ENCODE results near the gene RGS21.

RGS21 gene

DNA sequence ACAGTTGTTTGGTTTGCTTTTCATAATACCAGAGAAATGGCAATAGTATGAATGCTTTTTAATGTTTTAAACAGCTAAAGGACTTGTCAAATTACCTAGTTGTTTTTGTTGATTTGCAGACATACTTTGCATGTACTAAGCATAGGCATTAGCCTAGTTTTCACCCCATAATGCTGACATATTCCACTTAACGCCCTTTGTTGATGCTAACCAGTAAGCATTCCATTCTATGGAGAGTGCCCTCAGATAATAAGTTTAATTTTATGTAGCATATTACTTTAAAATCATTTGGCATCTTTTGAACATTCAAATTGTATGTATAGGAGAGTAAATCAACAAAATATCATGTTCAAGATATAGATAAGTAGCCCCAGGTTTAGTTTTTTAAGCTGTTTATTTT lies 32.5 kb downstream of the RGS21 start:
- TF ChIP-seq, protein P1, sequence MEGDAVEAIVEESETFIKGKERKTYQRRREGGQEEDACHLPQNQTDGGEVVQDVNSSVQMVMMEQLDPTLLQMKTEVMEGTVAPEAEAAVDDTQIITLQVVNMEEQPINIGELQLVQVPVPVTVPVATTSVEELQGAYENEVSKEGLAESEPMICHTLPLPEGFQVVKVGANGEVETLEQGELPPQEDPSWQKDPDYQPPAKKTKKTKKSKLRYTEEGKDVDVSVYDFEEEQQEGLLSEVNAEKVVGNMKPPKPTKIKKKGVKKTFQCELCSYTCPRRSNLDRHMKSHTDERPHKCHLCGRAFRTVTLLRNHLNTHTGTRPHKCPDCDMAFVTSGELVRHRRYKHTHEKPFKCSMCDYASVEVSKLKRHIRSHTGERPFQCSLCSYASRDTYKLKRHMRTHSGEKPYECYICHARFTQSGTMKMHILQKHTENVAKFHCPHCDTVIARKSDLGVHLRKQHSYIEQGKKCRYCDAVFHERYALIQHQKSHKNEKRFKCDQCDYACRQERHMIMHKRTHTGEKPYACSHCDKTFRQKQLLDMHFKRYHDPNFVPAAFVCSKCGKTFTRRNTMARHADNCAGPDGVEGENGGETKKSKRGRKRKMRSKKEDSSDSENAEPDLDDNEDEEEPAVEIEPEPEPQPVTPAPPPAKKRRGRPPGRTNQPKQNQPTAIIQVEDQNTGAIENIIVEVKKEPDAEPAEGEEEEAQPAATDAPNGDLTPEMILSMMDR (conservative IDR thresholded peaks at IDR 0.05; ENCODE audit: control insufficient read depth, insufficient read depth, low read depth, low read length) = no peak
- H3K4me3 ChIP-seq (ENCODE audit: control insufficient read depth, low read depth, low read length) = no peak overlapping the region

DNA sequence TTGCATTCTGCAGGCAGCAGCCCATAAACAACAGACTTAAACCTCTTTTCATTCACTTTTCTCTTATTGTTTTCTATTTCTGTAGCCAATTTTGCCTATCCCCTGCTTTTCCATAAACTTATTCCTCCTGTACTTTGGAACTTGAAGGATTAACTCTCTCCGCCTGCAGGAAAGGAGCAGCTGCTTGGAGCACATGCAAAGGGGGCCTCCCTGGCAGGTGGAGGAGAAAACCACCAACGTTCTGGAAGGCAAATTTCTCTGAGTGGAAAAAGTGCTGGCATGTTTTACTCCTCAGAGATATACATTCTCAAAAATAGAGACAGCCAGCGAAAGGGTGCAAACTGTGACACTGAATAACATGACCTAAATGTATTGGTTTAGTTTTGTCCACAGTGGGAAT lies 33.6 kb downstream of the RGS21 start:
- H3K4me3 ChIP-seq (ENCODE audit: control insufficient read depth, low read depth, low read length) = no peak overlapping the region
- TF ChIP-seq, protein P1 (conservative IDR thresholded peaks at IDR 0.05; ENCODE audit: control insufficient read depth, insufficient read depth, low read depth, low read length) = no peak
- DNase-seq (ENCODE audit: low read depth) = no peak

More for the DNA sequence above, 32.5 kb downstream of the RGS21 start:
- DNase-seq (ENCODE audit: low read depth) = no peak

DNA sequence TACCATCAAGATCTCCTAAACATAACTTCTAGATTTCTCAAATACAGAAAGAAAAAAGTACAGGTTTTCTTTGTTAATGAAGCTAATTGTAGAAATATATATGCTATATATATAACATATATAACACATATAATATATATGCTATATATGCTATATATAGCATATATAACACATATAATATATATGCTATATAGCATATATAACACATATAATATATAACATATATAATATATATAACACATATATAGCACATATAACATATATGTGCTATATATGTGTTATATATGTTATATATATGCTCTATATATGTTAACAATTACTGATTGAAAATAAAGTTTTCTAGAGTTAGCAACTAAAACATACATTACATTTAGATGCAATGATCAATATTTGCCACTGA lies 34.8 kb downstream of the RGS21 start:
- no peak for DNase-seq (ENCODE audit: low read depth)
- H3K4me3 ChIP-seq (ENCODE audit: control insufficient read depth, low read depth, low read length) = no peak overlapping the region
- TF ChIP-seq, protein P1 (conservative IDR thresholded peaks at IDR 0.05; ENCODE audit: control insufficient read depth, insufficient read depth, low read depth, low read length) = no peak

DNA sequence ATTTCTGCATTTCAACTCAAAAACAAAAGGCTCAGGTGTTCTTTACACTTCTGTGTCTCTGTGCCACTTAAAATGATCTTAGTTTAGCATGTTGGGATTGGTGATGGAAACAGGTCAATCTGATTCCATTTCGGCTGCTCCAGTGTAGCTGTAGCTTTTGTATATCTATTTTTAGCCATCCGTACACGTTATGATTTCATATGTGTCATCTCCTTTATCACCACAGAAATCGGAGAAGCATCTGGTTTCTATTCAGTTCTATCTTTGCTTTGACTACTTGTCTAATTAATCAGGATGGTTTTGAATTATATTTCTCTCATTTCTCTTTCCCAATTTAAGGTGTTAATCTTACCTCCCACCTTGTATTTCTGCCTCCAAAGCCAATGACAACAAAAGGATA lies 41.1 kb downstream of the RGS21 start:
- H3K4me3 ChIP-seq (ENCODE audit: control insufficient read depth, low read depth, low read length) = no peak overlapping the region
- TF ChIP-seq, protein P1 (conservative IDR thresholded peaks at IDR 0.05; ENCODE audit: control insufficient read depth, insufficient read depth, low read depth, low read length) = no peak
- no peak for DNase-seq (ENCODE audit: low read depth)

DNA sequence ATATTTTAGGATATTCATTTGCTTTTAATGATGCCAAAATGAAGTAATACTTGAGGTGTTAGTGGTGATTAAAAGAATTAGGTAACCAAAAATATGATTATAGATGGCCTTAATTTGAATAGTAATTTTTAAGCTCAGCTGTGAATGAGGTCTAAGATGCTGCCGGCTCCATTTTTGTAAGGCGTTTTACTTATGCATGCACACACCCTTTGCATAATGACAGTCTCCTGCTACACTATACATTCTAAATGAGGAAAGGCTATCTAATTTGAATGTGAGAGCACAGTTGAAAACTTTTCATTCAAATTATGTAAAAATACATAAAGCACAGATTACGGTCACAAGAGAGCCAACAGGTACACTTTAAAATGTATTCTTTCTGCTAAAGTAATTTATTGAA lies 41.6 kb downstream of the RGS21 start:
- DNase-seq (ENCODE audit: low read depth) = no peak
- no peak overlapping the region for H3K4me3 ChIP-seq (ENCODE audit: control insufficient read depth, low read depth, low read length)
- TF ChIP-seq, protein P1 (conservative IDR thresholded peaks at IDR 0.05; ENCODE audit: control insufficient read depth, insufficient read depth, low read depth, low read length) = no peak

DNA sequence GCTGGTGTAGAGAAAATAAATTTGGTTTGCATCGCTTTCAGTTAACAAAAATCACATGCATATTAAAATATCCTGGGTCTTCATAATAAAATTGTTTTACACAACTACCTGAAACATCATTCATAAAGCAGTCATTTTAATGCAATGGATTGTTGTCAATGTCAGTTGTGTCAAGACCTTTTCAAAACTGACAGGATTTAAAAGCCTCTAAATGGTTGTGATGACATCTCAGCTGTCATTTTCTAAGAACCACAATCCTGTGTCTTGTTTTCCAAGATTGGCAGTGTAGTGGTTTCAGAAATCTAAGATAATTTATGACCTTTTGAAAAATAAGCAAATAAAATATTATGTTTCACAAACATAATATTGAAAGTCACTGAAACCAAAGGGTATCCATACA lies 42.0 kb downstream of the RGS21 start:
- H3K4me3 ChIP-seq (ENCODE audit: control insufficient read depth, low read depth, low read length) = no peak overlapping the region
- TF ChIP-seq, protein P1 (conservative IDR thresholded peaks at IDR 0.05; ENCODE audit: control insufficient read depth, insufficient read depth, low read depth, low read length) = no peak
- no peak for DNase-seq (ENCODE audit: low read depth)

DNA sequence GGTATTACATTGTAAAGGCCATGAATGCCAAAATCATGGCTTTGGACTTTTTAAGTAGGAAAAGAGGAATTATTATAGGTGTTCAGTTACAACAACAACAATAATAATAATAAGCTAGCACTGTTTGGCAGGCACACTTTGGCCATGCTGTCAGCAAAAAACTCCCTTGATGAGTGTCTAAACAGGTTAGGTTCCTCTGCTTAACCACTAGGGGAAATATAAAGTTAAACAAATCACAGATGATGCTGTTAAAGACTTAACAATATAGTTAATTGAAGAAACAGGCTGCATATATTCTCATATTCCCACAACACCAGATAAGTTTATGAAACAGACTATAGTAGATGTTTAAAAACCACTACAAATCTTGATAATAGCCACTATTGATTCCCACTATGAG lies 46.4 kb downstream of the RGS21 start:
- H3K4me3 ChIP-seq (ENCODE audit: control insufficient read depth, low read depth, low read length) = no peak overlapping the region
- TF ChIP-seq, protein P1 (conservative IDR thresholded peaks at IDR 0.05; ENCODE audit: control insufficient read depth, insufficient read depth, low read depth, low read length) = no peak
- DNase-seq (ENCODE audit: low read depth) = no peak
